Measurements from ENCODE around the gene DHX40. TPM values are rescaled to one million over a fixed set of nuclear protein-coding genes. Genes with fewer than 3 reads are reported as not detected.

Gene DHX40
- total and polyA plus RNA-seq, 2 of the 13 experiments (the other 11 are each of a cell fraction or from before 2014, with no cell fraction given) = 22.2 to 37.0 TPM

DNA sequence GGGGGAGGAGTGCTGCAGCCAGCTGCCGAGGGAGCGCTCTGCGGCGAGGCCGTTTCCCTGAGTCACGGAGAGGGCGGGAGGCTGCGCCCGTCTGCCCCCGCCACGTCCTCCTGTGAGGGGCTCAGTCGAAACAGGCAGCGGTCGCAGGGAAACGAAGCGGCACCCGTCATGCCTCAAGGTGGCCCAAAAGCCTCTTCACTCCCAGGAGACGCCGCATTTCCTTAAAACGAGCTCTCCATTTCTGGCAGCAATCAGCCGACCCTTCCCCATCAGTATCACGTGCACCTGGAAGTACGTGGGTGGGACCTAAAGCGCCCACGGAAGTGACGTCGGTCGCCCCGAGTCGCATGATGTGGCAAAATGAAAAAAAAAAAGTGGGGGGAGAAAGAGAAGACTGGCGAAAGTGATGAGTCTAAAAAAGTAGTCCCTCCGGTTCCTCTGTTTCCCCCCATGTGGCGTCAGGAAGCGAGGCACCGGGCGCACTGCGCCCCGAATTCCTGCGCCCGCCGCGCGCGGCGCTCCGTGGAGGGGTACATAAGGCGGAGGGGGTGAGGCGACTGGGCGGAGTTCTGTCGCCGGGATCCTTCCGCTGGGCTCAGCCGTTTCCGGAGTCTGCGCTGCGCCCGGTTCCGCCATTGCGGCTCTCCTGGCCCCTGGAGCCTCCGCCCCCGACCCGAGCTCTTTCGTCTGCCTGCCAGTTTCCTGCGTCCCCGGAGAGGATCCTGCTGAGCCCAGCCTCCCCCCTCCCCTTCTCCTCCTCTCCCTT, 54.1 kb downstream of the DHX40 start, which contains the start of gene CLTC (continued):
- TF ChIP-seq TP53 (CRISPR knock-in tag; conservative IDR thresholded peaks at IDR 0.05) (0 out of 2 replicates have a peak, but pooled peaks have one; percentile 36), ZNF816 (CRISPR knock-in tag; IDR thresholded peaks at IDR 0.05; ENCODE audit: borderline replicate concordance) (peak; percentile 98), ZNF773 (CRISPR knock-in tag; IDR thresholded peaks at IDR 0.05; ENCODE audit: borderline replicate concordance) (0 out of 2 replicates have a peak, but pooled peaks have one; percentile 67), KLF16 (CRISPR knock-in tag; IDR thresholded peaks at IDR 0.05) (peak; percentile 74 to 97; a peak in 2 of 4 replicates), ZNF12 (CRISPR knock-in tag; IDR thresholded peaks at IDR 0.05) (peak; percentile 65), ZNF20 (CRISPR knock-in tag; IDR thresholded peaks at IDR 0.05) (no peak), TFDP1 (CRISPR knock-in tag; IDR thresholded peaks at IDR 0.05; ENCODE audit: borderline replicate concordance) (peak; percentile 72), ZNF274 (CRISPR knock-in tag; IDR thresholded peaks at IDR 0.05) (peak; percentile 5; the same call in 1 of the 2 replicates), PHF8 (CRISPR knock-in tag; IDR thresholded peaks at IDR 0.05) (peak; percentile 91), ZFP1 (CRISPR knock-in tag; IDR thresholded peaks at IDR 0.05) (peak; percentile 69), ZSCAN31 (CRISPR knock-in tag; IDR thresholded peaks at IDR 0.05; ENCODE audit: low read depth) (peak; percentile 90), ARNT2 (CRISPR knock-in tag; IDR thresholded peaks at IDR 0.05; ENCODE audit: low read depth) (peak; percentile 70)
- TF ChIP-seq, protein P1, sequence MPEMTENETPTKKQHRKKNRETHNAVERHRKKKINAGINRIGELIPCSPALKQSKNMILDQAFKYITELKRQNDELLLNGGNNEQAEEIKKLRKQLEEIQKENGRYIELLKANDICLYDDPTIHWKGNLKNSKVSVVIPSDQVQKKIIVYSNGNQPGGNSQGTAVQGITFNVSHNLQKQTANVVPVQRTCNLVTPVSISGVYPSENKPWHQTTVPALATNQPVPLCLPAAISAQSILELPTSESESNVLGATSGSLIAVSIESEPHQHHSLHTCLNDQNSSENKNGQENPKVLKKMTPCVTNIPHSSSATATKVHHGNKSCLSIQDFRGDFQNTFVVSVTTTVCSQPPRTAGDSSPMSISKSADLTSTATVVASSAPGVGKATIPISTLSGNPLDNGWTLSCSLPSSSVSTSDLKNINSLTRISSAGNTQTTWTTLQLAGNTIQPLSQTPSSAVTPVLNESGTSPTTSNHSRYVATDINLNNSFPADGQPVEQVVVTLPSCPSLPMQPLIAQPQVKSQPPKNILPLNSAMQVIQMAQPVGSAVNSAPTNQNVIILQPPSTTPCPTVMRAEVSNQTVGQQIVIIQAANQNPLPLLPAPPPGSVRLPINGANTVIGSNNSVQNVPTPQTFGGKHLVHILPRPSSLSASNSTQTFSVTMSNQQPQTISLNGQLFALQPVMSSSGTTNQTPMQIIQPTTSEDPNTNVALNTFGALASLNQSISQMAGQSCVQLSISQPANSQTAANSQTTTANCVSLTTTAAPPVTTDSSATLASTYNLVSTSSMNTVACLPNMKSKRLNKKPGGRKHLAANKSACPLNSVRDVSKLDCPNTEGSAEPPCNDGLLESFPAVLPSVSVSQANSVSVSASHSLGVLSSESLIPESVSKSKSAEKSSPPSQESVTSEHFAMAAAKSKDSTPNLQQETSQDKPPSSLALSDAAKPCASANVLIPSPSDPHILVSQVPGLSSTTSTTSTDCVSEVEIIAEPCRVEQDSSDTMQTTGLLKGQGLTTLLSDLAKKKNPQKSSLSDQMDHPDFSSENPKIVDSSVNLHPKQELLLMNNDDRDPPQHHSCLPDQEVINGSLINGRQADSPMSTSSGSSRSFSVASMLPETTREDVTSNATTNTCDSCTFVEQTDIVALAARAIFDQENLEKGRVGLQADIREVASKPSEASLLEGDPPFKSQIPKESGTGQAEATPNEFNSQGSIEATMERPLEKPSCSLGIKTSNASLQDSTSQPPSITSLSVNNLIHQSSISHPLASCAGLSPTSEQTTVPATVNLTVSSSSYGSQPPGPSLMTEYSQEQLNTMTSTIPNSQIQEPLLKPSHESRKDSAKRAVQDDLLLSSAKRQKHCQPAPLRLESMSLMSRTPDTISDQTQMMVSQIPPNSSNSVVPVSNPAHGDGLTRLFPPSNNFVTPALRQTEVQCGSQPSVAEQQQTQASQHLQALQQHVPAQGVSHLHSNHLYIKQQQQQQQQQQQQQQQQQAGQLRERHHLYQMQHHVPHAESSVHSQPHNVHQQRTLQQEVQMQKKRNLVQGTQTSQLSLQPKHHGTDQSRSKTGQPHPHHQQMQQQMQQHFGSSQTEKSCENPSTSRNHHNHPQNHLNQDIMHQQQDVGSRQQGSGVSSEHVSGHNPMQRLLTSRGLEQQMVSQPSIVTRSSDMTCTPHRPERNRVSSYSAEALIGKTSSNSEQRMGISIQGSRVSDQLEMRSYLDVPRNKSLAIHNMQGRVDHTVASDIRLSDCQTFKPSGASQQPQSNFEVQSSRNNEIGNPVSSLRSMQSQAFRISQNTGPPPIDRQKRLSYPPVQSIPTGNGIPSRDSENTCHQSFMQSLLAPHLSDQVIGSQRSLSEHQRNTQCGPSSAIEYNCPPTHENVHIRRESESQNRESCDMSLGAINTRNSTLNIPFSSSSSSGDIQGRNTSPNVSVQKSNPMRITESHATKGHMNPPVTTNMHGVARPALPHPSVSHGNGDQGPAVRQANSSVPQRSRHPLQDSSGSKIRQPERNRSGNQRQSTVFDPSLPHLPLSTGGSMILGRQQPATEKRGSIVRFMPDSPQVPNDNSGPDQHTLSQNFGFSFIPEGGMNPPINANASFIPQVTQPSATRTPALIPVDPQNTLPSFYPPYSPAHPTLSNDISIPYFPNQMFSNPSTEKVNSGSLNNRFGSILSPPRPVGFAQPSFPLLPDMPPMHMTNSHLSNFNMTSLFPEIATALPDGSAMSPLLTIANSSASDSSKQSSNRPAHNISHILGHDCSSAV (CRISPR knock-in tag; IDR thresholded peaks at IDR 0.05; ENCODE audit: borderline replicate concordance) = no peak

All from HepG2 (cell line).